Measurements from ENCODE around the gene CHD1.
"Not testable (repeated sequence)": the region's sequence is repeated elsewhere in the genome, so short reads cannot be mapped to it uniquely, and the experiment has no call there.

Gene CHD1

GRCh38 chr5:98957307-98957706, 28.5 kb upstream of the CHD1 start:
- POLR2A ChIA-PET (ENCODE audit: low non-redundant PET), result no interaction called here
- H3K27ac ChIP-seq, result no peak overlapping the region
- no peak for TF ChIP-seq CTCF (conservative IDR thresholded peaks at IDR 0.05; ENCODE audit: low read depth)
- CTCF ChIA-PET, result no interaction called here
- DNase-seq (ENCODE audit: low spot score), result no peak

DNA sequence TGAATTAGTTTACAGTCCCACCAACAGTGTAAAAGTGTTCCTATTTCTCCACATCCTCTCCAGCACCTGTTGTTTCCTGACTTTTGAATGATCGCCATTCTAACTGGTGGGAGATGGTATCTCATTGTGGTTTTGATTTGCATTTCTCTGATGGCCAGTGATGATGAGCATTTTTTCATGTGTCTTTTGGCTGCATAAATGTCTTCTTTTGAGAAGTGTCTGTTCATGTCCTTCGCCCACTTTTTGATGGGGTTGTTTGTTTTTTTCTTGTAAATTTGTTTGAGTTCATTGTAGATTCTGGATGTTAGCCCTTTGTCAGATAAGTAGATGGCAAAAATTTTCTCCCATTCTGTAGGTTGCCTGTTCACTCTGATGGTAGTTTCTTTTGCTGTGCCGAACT, 27.1 kb upstream of the CHD1 start:
- CTCF ChIA-PET; POLR2A ChIA-PET (ENCODE audit: low non-redundant PET); DNase-seq (ENCODE audit: low spot score); H3K27ac ChIP-seq: not testable (repeated sequence)

- DNase-seq (ENCODE audit: low spot score); POLR2A ChIA-PET (ENCODE audit: low non-redundant PET); CTCF ChIA-PET; H3K27ac ChIP-seq: not testable (repeated sequence)
Measured at GRCh38 chr5:98955471-98955870, 26.7 kb upstream of the CHD1 start.

GRCh38 chr5:98954392-98955028, 25.7 kb upstream of the CHD1 start:
- CTCF ChIA-PET, result no interaction called here
- POLR2A ChIA-PET (ENCODE audit: low non-redundant PET), result no interaction called here
- TF ChIP-seq CTCF (conservative IDR thresholded peaks at IDR 0.05; ENCODE audit: low read depth), result no peak

GRCh38 chr5:98942847-98943246, 14.0 kb upstream of the CHD1 start:
- no peak for DNase-seq (ENCODE audit: low spot score)
- TF ChIP-seq CTCF (conservative IDR thresholded peaks at IDR 0.05; ENCODE audit: low read depth), result no peak
- POLR2A ChIA-PET (ENCODE audit: low non-redundant PET), result no interaction called here
- CTCF ChIA-PET, result no interaction called here
- no peak overlapping the region for H3K27ac ChIP-seq

More at GRCh38 chr5:98954392-98955028, 25.7 kb upstream of the CHD1 start:
- no peak for DNase-seq (ENCODE audit: low spot score)
- no peak overlapping the region for H3K27ac ChIP-seq

- no peak overlapping the region for H3K27ac ChIP-seq
- TF ChIP-seq CTCF (conservative IDR thresholded peaks at IDR 0.05; ENCODE audit: low read depth), result no peak
- DNase-seq (ENCODE audit: low spot score), result no peak
- POLR2A ChIA-PET (ENCODE audit: low non-redundant PET), result no interaction called here
- CTCF ChIA-PET, result interaction anchor here (0.5 to 0.7 kb wide), 3 partner anchors 141 to 1379 kb away, joined by 3 read pairs; no protein-coding TSS in a partner anchor
Measured at GRCh38 chr5:98941131-98941883, 12.5 kb upstream of the CHD1 start.

DNA sequence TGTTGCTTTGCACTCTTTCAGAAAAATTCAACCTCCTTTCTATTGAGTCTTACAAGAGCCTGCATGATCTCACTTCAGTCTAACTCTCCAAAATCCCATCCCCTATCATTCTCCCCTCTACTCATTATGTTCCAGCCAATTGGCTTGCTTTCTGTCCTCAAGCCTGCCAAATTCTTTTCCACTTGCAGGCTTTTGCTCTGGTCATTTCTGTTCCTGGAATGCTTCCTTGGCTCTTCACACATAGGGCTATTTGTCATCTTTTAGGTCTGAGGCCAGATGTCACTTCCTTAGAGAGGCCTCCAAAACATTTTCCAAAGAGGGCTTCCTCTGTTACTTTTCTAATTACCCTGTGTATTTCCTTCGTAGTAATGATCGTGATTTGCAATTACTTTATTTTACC, 11.8 kb upstream of the CHD1 start:
- H3K27ac ChIP-seq, result no peak overlapping the region
- ChIA-PET POLR2A (ENCODE audit: low non-redundant PET) (no interaction called here), CTCF (no interaction called here)
- TF ChIP-seq CTCF (conservative IDR thresholded peaks at IDR 0.05; ENCODE audit: low read depth), result no peak
- DNase-seq (ENCODE audit: low spot score), result no peak

Measured in RWPE1 (cell line).